Heart left ventricle (tissue), 16 donors: ENCODE results near the gene PIP5K1B. TPM values are rescaled to one million over a fixed set of nuclear protein-coding genes. Genes with fewer than 3 reads are reported as not detected.

Experiments
- ATAC-seq, 4 donors: fragments of 200-7000 bp; cut with Tn5 transposase; one replicate each; pipeline ENCODE4 v1.9.1; 2020 to 2022; ENCODE audit warnings: moderate library complexity in 4 of 4, mild to moderate bottlenecking in 3 of 4, moderate number of reproducible peaks in 1 of 4
- DNase-seq, 5 donors: peaks; one replicate each; pipeline ENCODE4 v3.0.0-alpha.2; 2020
- H3K27ac ChIP-seq, 12 donors: fragments of 200-600 bp; sonication (generic) in 4 of 12; one replicate each; pipeline versions ENCODE4 v1.5.0 to v1.8.0; 2016 to 2022; ENCODE audit warnings: mild to moderate bottlenecking in 2 of 12
- H3K27me3 ChIP-seq, 9 donors: fragments of 200-600 bp; sonication (generic) in 2 of 9; one replicate each; pipeline versions ENCODE4 v1.5.1 to v1.8.0; 2016 to 2022; ENCODE audit warnings: mild to moderate bottlenecking in 3 of 9
- H3K36me3 ChIP-seq, 9 donors: fragments of 200-600 bp; sonication (generic) in 2 of 9; one replicate each; pipeline versions ENCODE4 v1.5.0 to v1.8.0; 2018 to 2022; ENCODE audit warnings: mild to moderate bottlenecking in 2 of 9
- H3K4me1 ChIP-seq, 12 donors: fragments of 200-600 bp; sonication (generic) in 4 of 12; one replicate each; pipeline versions ENCODE4 v1.5.0 to v1.8.0; 2016 to 2022; ENCODE audit warnings: mild to moderate bottlenecking in 3 of 12
- H3K4me3 ChIP-seq, 12 donors: fragments of 200-600 bp; sonication (generic) in 4 of 12; one replicate each; pipeline versions ENCODE4 v1.5.0 to v1.8.0; 2017 to 2022; ENCODE audit warnings: mild to moderate bottlenecking in 9 of 12, moderate library complexity in 4 of 12
- H3K9me3 ChIP-seq, 12 donors: fragments of 200-600 bp; sonication (generic) in 4 of 12; one replicate each; pipeline versions ENCODE4 v1.5.0 to v1.8.0; 2016 to 2022; ENCODE audit warnings: mild to moderate bottlenecking in 1 of 12
- CTCF ChIP-seq, 12 donors: fragments of 200-600 bp; sonication (generic) in 4 of 12; IDR thresholded peaks; one replicate each; pipeline versions ENCODE4 v1.5.0 to v1.8.0; 2018 to 2022; ENCODE audit warnings: antibody characterized with exemption in 12 of 12, mild to moderate bottlenecking in 5 of 12
- POLR2A ChIP-seq, 2 donors: fragments of 450-650 bp; IDR thresholded peaks; one replicate each; pipeline ENCODE4 v1.6.1; 2017; ENCODE audit warnings: antibody characterized with exemption in 2 of 2, mild to moderate bottlenecking in 2 of 2, moderate library complexity in 2 of 2
- WGBS, 4 donors: extraction: QIAGEN DNeasy Blood & Tissue Kit in 2 of 4; methylation state at CpG; one replicate each; pipeline versions ENCODE4 v1.1.5 to v1.1.7; 2013 to 2018; 5-methylcytosine and 5-hydroxymethylcytosine counted together
- intact Hi-C, 10 donors: fragments of 100-400 bp; cut with DNase I; formaldehyde crosslinking; loops; one replicate each; pipeline versions ENCODE4 v1.11.1 to v1.14.2; 2022
- polyA plus RNA-seq, 2 donors: library from polyadenylated mRNA; stranded (reverse); fragments of 200-250 nt; gene quantifications; one replicate each; pipeline ENCODE4 v1.2.3, GENCODE V29; 2013
- total RNA-seq, 9 donors: library from RNA; depleted of rRNA in 2 of 9; stranded (reverse); fragments of >200 nt in 2 of 9; fragmentation: NEBNext Ultra II Directional in 3 of 9; extraction: Animal tissue kit (Norgen Biotek cat#: 25700) in 3 of 9; gene quantifications; one replicate each; pipeline versions ENCODE4 v1.1.0 to v1.2.4, GENCODE V29; 2016 to 2023
- donor health status: ischemic (EF 13 %, LVEDD 7.1; RV severe dilation, severe dysfunction).
- donor health status: healthy with polysubstance abuse.
- donor health status: DM: no; HTN: yes; CAD: no.
- donor health status: DM: no; HTN: no; CAD: no.
- donor health status: ischemic (EF 25% LVEDD 6.9; RV normal size, moderate dysfunction).
- donor health status: ischemic (EF 25% LVEDD 5.7; RV mildly dilated, moderate dysfunction).
- donor health status: healthy.
- donor health status: DM: yes; HTN: yes; CAD: no.
- donor health status: ischemic (EF 35%, LVEDD 5.7; RV mildly dilated, moderate dysfunction).
- donor health status: nonischemic (EF 11% LVEDD 7.7; RV severe dilation, severe dysfunction).
- donor health status: DM: yes; HTN: yes; CAD: no.
- donor health status: PGD.
- donor health status: ischemic (EF 29% LVEDD 5.4; RV normal size, mild dysfunction).
- donor health status: nonischemic (EF 23%, LVEDD 6.1; RV moderate dilation, normal function).

PIP5K1B gene
- total and polyA plus RNA-seq, 11 donors, result 8.6 to 68.0 (median 47.5) TPM

GRCh38 chr9:68947842-68948569 lies 243.0 kb downstream of the PIP5K1B start:
- Histone ChIP-seq H3K27me3 (no peaks in the 10 kb centered on the region), H3K9me3 (no peaks in the 10 kb centered on the region), H3K4me3 (no peak overlapping the region), H3K27ac (no peak overlapping the region), H3K36me3 (peaks cover 0 to 13% (median 0%) of the 10 kb centered on the region in 9 donors), H3K4me1 (peaks cover 0 to 13% (median under 1%) of the 10 kb centered on the region in 12 donors)
- WGBS, 4 donors, result 83 to 91% (median 86%) methylated on average over 3 of the region's 3 CpGs
- intact Hi-C loops, result loop anchor here in 3 of 10 donors (2.0 to 10.0 kb wide), 4 partner anchors 47 to 363 kb away; partner anchors contain the start of gene PIP5K1B (in 2 of the 3)
- ATAC-seq (no peak), DNase-seq (no peak)
- TF ChIP-seq POLR2A (IDR thresholded peaks at IDR 0.05) (no peak), CTCF (IDR thresholded peaks at IDR 0.05) (no peak)

GRCh38 chr9:68949271-68950000 lies 244.4 kb downstream of the PIP5K1B start:
- TF ChIP-seq CTCF (IDR thresholded peaks at IDR 0.05) (peak in 7 of 12 donors; percentile 9 to 28 (median 16)), POLR2A (IDR thresholded peaks at IDR 0.05) (no peak)
- H3K9me3 ChIP-seq, result no peaks in the 10 kb centered on the region
- intact Hi-C loops, result loop anchor here in 3 of 10 donors (2.0 to 10.0 kb wide), 4 partner anchors 45 to 365 kb away; partner anchors contain the start of gene PIP5K1B (in 2 of the 3)

GRCh38 chr9:68950188-68950587 lies 245.1 kb downstream of the PIP5K1B start:
- intact Hi-C loops, result loop anchor here in 2 of 10 donors (5.0 to 10.0 kb wide), 2 partner anchors 365 to 368 kb away; no protein-coding TSS in a partner anchor
- H3K36me3 ChIP-seq, result peaks cover 0 to 34% (median 0%) of the 10 kb centered on the region in 9 donors
- WGBS, 4 donors, result 51 to 74% (median 66%) methylated on average over 4 of the region's 4 CpGs
- no peaks in the 10 kb centered on the region for H3K27me3 ChIP-seq
- TF ChIP-seq POLR2A (IDR thresholded peaks at IDR 0.05) (no peak), CTCF (IDR thresholded peaks at IDR 0.05) (no peak)
- peaks cover 0 to 10% (median 0%) of the 10 kb centered on the region in 12 donors for H3K4me1 ChIP-seq
- no peaks in the 10 kb centered on the region for H3K9me3 ChIP-seq
- H3K4me3 ChIP-seq, result no peak overlapping the region
- H3K27ac ChIP-seq, result no peak overlapping the region
- ATAC-seq (peak; percentile 12 to 54 (median 43)), DNase-seq (no peak)

More at GRCh38 chr9:68949271-68950000, 244.4 kb downstream of the PIP5K1B start:
- Histone ChIP-seq H3K4me3 (no peak overlapping the region), H3K4me1 (peaks cover 0 to 7% (median 0%) of the 10 kb centered on the region in 12 donors), H3K27me3 (no peaks in the 10 kb centered on the region), H3K27ac (no peak overlapping the region), H3K36me3 (peaks cover 0 to 28% (median 0%) of the 10 kb centered on the region in 9 donors)
- WGBS, 4 donors, result 69 to 85% (median 77%) methylated on average over 13 of the region's 13 CpGs
- no peak for DNase-seq
- ATAC-seq, result peak in 3 of 4 donors; percentile 7 to 52 (median 38)

GRCh38 chr9:68950689-68951088 lies 245.6 kb downstream of the PIP5K1B start:
- peaks cover 0 to 14% (median 0%) of the 10 kb centered on the region in 12 donors for H3K4me1 ChIP-seq
- H3K9me3 ChIP-seq, result no peaks in the 10 kb centered on the region
- peaks cover 0 to 38% (median 0%) of the 10 kb centered on the region in 9 donors for H3K36me3 ChIP-seq
- no peak overlapping the region for H3K27ac ChIP-seq
- H3K4me3 ChIP-seq, result no peak overlapping the region
- ATAC-seq, result no peak
- intact Hi-C loops, result loop anchor here in 2 of 10 donors (5.0 to 10.0 kb wide), 2 partner anchors 366 to 368 kb away; no protein-coding TSS in a partner anchor
- TF ChIP-seq CTCF (IDR thresholded peaks at IDR 0.05) (no peak), POLR2A (IDR thresholded peaks at IDR 0.05) (no peak)
- 58 to 80% (median 72%) methylated on average over 2 of the region's 2 CpGs for WGBS, 4 donors
- H3K27me3 ChIP-seq, result no peaks in the 10 kb centered on the region
- DNase-seq, result no peak
